Mammary epithelial cell (primary cell): ENCODE data around the gene DNAJC16.

Experiments
- CTCF ChIP-seq, 2 donors: IDR thresholded peaks in 1 of 2; conservative IDR thresholded peaks in 1 of 2; 2 replicates each; pipeline ENCODE4 v1.5.1; 2011 to 2012; ENCODE audit warnings: inconsistent platforms in 2 of 2, low read length in 2 of 2, mild to moderate bottlenecking in 2 of 2, control low read depth in 1 of 2, low read depth in 1 of 2; ENCODE audit not compliant: insufficient read depth in 1 of 2; ENCODE audit errors: extremely low read depth in 1 of 2
- EZH2 ChIP-seq: IDR thresholded peaks from 2 replicates; pipeline ENCODE4 v1.6.1; 2012; ENCODE audit warnings: low read length, inconsistent platforms, borderline replicate concordance

- TF ChIP-seq CTCF (conservative IDR thresholded peaks at IDR 0.05 in 1 of 2, IDR thresholded peaks at IDR 0.05 in 1 of 2; ENCODE audit: extremely low read depth in 1 of 2, insufficient read depth in 1 of 2, low read depth in 1 of 2, low read length in 2 of 2) (no peak), EZH2 (no peak)
Measured at GRCh38 chr1:15522551-15522950, 4.1 kb upstream of the DNAJC16 start.
